GM23338 (cell line): ENCODE results near the gene PPP2R5C. TPM values are rescaled to one million over a fixed set of nuclear protein-coding genes. Genes with fewer than 3 reads are reported as not detected.

Experiments
- ATAC-seq: fragments of 200-7000 bp; cut with Tn5 transposase; 3 replicates; pipeline ENCODE4 v1.9.1; 2020
- DNase-seq: peaks from one replicate; pipeline ENCODE4 v3.0.0-alpha.2; 2015; ENCODE audit warnings: low spot score
- H2AFZ ChIP-seq: fragments of 200-600 bp; sonication (generic); 2 replicates; pipeline ENCODE4 v1.8.0; 2016; ENCODE audit warnings: antibody characterized with exemption, mild to moderate bottlenecking, moderate library complexity
- H3F3A ChIP-seq: fragments of 200-600 bp; sonication (generic); replicated peaks from 2 replicates; pipeline ENCODE4 v1.8.0; 2017; ENCODE audit warnings: antibody characterized with exemption, mixed run types, low read depth
- H3K27ac ChIP-seq: fragments of 200-600 bp; sonication (generic); 2 replicates; pipeline ENCODE4 v1.6.1; 2016; ENCODE audit warnings: low read depth
- H3K27me3 ChIP-seq: fragments of 200-600 bp; sonication (generic); 2 replicates; pipeline ENCODE4 v1.8.0; 2016; ENCODE audit warnings: mild to moderate bottlenecking, mixed run types, moderate library complexity; ENCODE audit not compliant: insufficient read depth
- H3K36me3 ChIP-seq: fragments of 200-600 bp; sonication (generic); 2 replicates; pipeline ENCODE4 v1.8.0; 2016; ENCODE audit warnings: mild to moderate bottlenecking; ENCODE audit not compliant: insufficient read depth
- H3K4me1 ChIP-seq: fragments of 200-600 bp; sonication (generic); 2 replicates; pipeline ENCODE4 v1.8.0; 2016; ENCODE audit warnings: mild to moderate bottlenecking, moderate library complexity; ENCODE audit not compliant: insufficient read depth
- H3K4me2 ChIP-seq: fragments of 200-600 bp; sonication (generic); 2 replicates; pipeline ENCODE4 v1.7.1; 2017; ENCODE audit warnings: mixed run types
- H3K4me3 ChIP-seq: fragments of 200-600 bp; sonication (generic); 2 replicates; pipeline ENCODE4 v1.6.1; 2016; ENCODE audit warnings: mixed run types
- H3K79me2 ChIP-seq: fragments of 200-600 bp; sonication (generic); replicated peaks from 2 replicates; pipeline ENCODE4 v1.8.0; 2017; ENCODE audit warnings: mild to moderate bottlenecking; ENCODE audit not compliant: insufficient read depth
- H3K9me2 ChIP-seq: fragments of 200-600 bp; sonication (generic); 2 replicates; pipeline ENCODE4 v1.8.0; 2017; ENCODE audit not compliant: insufficient read depth
- H4K20me1 ChIP-seq: fragments of 200-600 bp; sonication (generic); replicated peaks from 2 replicates; pipeline ENCODE4 v1.8.0; 2017; ENCODE audit warnings: mild to moderate bottlenecking; ENCODE audit not compliant: insufficient read depth
- H3K27ac Mint-ChIP-seq: 2 replicates; pipeline ENCODE4 v1.8.0; 2020; ENCODE audit warnings: inconsistent platforms, mild to moderate bottlenecking, moderate library complexity, mixed read lengths
- H3K27me3 Mint-ChIP-seq: 3 replicates; pipeline ENCODE4 v1.8.0; 2022; ENCODE audit warnings: low read depth, mild to moderate bottlenecking, moderate library complexity, mixed read lengths, inconsistent platforms; ENCODE audit not compliant: insufficient read depth, poor library complexity
- H3K36me3 Mint-ChIP-seq: 3 replicates; pipeline ENCODE4 v1.8.0; 2021; ENCODE audit warnings: low read depth, mild to moderate bottlenecking, inconsistent platforms, moderate library complexity, mixed read lengths
- H3K4me1 Mint-ChIP-seq: 3 replicates; pipeline ENCODE4 v1.8.0; 2020; ENCODE audit warnings: mild to moderate bottlenecking, inconsistent platforms, mixed read lengths
- H3K4me3 Mint-ChIP-seq: 3 replicates; pipeline ENCODE4 v1.8.0; 2021; ENCODE audit warnings: moderate library complexity, mild to moderate bottlenecking, inconsistent platforms, mixed read lengths
- H3K9me3 Mint-ChIP-seq: 3 replicates; pipeline ENCODE4 v1.8.0; 2020; ENCODE audit warnings: moderate library complexity, mild to moderate bottlenecking, inconsistent platforms, mixed read lengths
- CREB1 ChIP-seq: fragments of 250-450 bp; sonication (Bioruptor Pico); IDR thresholded peaks from 2 replicates; pipeline ENCODE4 v1.5.0; 2020; ENCODE audit warnings: low read depth, mild to moderate bottlenecking, moderate library complexity
- CTCF ChIP-seq, 2 experiments: fragments of 200-600 bp in 1 of 2; sonication (generic) in 1 of 2; conservative IDR thresholded peaks; 2 replicates each; pipeline versions ENCODE4 v1.5.1 to v1.6.1; 2016 to 2017; ENCODE audit warnings: antibody characterized with exemption in 2 of 2, low read depth in 2 of 2, mild to moderate bottlenecking in 2 of 2, moderate library complexity in 1 of 2
- ETS1 ChIP-seq: IDR thresholded peaks from 2 replicates; pipeline ENCODE4 v1.6.1; 2016; ENCODE audit warnings: antibody characterized with exemption
- EZH2 ChIP-seq: fragments of 200-600 bp; sonication (generic); IDR thresholded peaks from one replicate; pipeline ENCODE4 v1.8.0; 2017; ENCODE audit warnings: antibody characterized with exemption, mild to moderate bottlenecking, low read depth; ENCODE audit not compliant: unreplicated experiment
- EZH2phosphoT487 ChIP-seq: fragments of 200-600 bp; sonication (generic); IDR thresholded peaks from one replicate; pipeline ENCODE4 v1.8.1; 2018; ENCODE audit warnings: antibody characterized with exemption; ENCODE audit not compliant: unreplicated experiment
- JUNB ChIP-seq: IDR thresholded peaks from one replicate; pipeline ENCODE4 v1.6.1; 2016; ENCODE audit warnings: antibody characterized with exemption; ENCODE audit not compliant: unreplicated experiment
- NANOG ChIP-seq: IDR thresholded peaks from 2 replicates; pipeline ENCODE4 v1.6.1; 2016; ENCODE audit warnings: antibody characterized with exemption, borderline replicate concordance
- POLR2AphosphoS5 ChIP-seq: IDR thresholded peaks from 2 replicates; pipeline ENCODE4 v1.6.1; 2016; ENCODE audit warnings: antibody characterized with exemption, low read depth
- REST ChIP-seq: IDR thresholded peaks from one replicate; pipeline ENCODE4 v1.6.1; 2018; ENCODE audit warnings: antibody characterized with exemption; ENCODE audit not compliant: unreplicated experiment
- STAT1 ChIP-seq: IDR thresholded peaks from one replicate; pipeline ENCODE4 v1.6.1; 2016; ENCODE audit warnings: antibody characterized with exemption; ENCODE audit not compliant: unreplicated experiment
- ZNF114 ChIP-seq: fragments of 250-450 bp; sonication (Bioruptor Pico); IDR thresholded peaks from 2 replicates; pipeline ENCODE4 v1.5.0; 2020; ENCODE audit warnings: mild to moderate bottlenecking, moderate library complexity
- ZNF331 ChIP-seq: fragments of 250-450 bp; sonication (Bioruptor Pico); IDR thresholded peaks from 2 replicates; pipeline ENCODE4 v1.5.0; 2020; ENCODE audit warnings: low read depth, mild to moderate bottlenecking, moderate library complexity
- ZNF462 ChIP-seq: fragments of 250-450 bp; sonication (Bioruptor Pico); IDR thresholded peaks from 2 replicates; pipeline ENCODE4 v1.5.0; 2020; ENCODE audit warnings: mild to moderate bottlenecking, moderate library complexity
- polyA plus RNA-seq: library from polyadenylated mRNA; unstranded; fragments of >200 nt; fragmentation: Nextera tagmentation; extraction: Ambion mirVana; gene quantifications from 2 replicates; pipeline ENCODE4 v1.2.1, GENCODE V29; 2016
- total RNA-seq: library from RNA; depleted of rRNA; stranded (reverse); fragments of >200 nt; shearing (Covaris generic); gene quantifications from 2 replicates; pipeline ENCODE4 v1.2.3, GENCODE V29; 2014

The PPP2R5C gene
- total and polyA plus RNA-seq, 2 experiments from 2014 or later: 75.4 to 79.7 TPM

- no peak overlapping the region for H3K4me2 ChIP-seq
- no peak overlapping the region for H3K27ac ChIP-seq
- no peaks in the 10 kb centered on the region for H3K27me3 ChIP-seq
These were observed 166.9 kb downstream of the PPP2R5C start for GRCh38 chr14:101928415-101928841.

More at GRCh38 chr14:101928415-101928841, 166.9 kb downstream of the PPP2R5C start:
- H3K27ac Mint-ChIP-seq: no peak overlapping the region
- H3K36me3 Mint-ChIP-seq: no peaks in the 10 kb centered on the region
- ATAC-seq: no peak; the same call in 2 of the 3 replicates
- Histone ChIP-seq H3K4me3 (no peak overlapping the region), H3K9me2 (no peaks in the 10 kb centered on the region), H2AFZ (no peak overlapping the region), H3K4me1 (no peaks in the 10 kb centered on the region), H3F3A (0 out of 2 replicates have a peak, but pooled peaks cover 2% of the 10 kb centered on the region), H4K20me1 (0 out of 2 replicates have a peak, but pooled peaks cover 7% of the 10 kb centered on the region), H3K36me3 (no peaks in the 10 kb centered on the region), H3K79me2 (no peaks in the 10 kb centered on the region)
- H3K9me3 Mint-ChIP-seq: no peaks in the 10 kb centered on the region
- H3K27me3 Mint-ChIP-seq: no peaks in the 10 kb centered on the region
- H3K4me1 Mint-ChIP-seq: no peaks in the 10 kb centered on the region
- TF ChIP-seq POLR2AphosphoS5: no peak
- no peak for TF ChIP-seq CREB1 (CRISPR knock-in tag)
- TF ChIP-seq EZH2: no peak
- TF ChIP-seq NANOG: no peak
- no peak for TF ChIP-seq EZH2phosphoT487
- no peak for TF ChIP-seq CTCF (conservative IDR thresholded peaks at IDR 0.05; ENCODE audit: low read depth in 2 of 2)
- no peak for TF ChIP-seq REST
- TF ChIP-seq STAT1: no peak
- no peak for TF ChIP-seq ZNF114
- no peak for TF ChIP-seq ZNF331 (CRISPR knock-in tag)
- TF ChIP-seq ETS1: no peak
- no peak for TF ChIP-seq ZNF462 (CRISPR knock-in tag)
- no peak for TF ChIP-seq JUNB
- H3K4me3 Mint-ChIP-seq: no peak overlapping the region
- DNase-seq: no peak
